ENCODE data around the gene OSM.

DNA sequence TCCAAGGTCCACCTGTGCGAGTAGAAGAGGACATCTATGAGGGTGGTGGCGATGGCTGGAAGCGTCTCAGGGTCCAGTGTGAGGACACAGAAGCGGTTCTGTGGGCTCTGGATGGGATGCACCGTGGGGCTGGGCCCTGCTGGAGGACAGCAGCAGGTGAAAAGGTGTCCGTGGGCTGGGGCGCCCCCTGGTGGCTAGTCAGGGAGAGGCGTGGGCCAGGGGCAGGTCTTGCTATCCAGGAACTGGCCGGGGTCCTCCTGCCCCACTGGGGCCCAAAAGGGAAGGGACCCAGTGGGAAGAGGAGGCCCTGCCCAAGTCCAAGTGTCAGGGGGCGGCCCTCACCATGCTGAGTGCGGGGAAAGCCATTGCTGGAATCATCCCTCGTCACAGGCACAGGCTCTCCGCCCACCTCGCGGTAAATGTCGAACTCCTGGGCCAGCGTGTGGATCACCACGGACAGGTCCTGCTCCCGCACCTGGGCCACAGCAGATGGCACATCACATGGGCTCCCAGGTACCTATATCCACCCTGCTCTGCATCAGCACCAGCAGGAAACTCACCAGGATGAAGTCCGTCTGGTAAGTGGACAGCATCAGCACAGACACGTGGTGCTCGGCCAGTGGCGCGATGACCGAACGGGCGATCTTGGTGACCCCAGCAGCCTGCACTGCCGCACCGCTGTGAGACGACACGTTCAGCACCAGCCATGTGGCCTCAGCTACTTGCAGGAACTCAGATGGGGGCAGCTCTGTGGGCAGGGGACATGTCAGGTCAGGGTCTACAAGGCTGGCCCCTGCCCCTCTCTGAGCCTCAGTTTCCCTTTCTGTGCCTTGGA lies 20.4 kb upstream of the OSM start:
- TF ChIP-seq, protein P1, sequence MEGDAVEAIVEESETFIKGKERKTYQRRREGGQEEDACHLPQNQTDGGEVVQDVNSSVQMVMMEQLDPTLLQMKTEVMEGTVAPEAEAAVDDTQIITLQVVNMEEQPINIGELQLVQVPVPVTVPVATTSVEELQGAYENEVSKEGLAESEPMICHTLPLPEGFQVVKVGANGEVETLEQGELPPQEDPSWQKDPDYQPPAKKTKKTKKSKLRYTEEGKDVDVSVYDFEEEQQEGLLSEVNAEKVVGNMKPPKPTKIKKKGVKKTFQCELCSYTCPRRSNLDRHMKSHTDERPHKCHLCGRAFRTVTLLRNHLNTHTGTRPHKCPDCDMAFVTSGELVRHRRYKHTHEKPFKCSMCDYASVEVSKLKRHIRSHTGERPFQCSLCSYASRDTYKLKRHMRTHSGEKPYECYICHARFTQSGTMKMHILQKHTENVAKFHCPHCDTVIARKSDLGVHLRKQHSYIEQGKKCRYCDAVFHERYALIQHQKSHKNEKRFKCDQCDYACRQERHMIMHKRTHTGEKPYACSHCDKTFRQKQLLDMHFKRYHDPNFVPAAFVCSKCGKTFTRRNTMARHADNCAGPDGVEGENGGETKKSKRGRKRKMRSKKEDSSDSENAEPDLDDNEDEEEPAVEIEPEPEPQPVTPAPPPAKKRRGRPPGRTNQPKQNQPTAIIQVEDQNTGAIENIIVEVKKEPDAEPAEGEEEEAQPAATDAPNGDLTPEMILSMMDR (IDR thresholded peaks at IDR 0.05): peak; percentile 77 to 91 (median 88)
- TF ChIP-seq POLR2A (IDR thresholded peaks at IDR 0.05): no peak
